Measurements from ENCODE around the gene DLX4.

DNA sequence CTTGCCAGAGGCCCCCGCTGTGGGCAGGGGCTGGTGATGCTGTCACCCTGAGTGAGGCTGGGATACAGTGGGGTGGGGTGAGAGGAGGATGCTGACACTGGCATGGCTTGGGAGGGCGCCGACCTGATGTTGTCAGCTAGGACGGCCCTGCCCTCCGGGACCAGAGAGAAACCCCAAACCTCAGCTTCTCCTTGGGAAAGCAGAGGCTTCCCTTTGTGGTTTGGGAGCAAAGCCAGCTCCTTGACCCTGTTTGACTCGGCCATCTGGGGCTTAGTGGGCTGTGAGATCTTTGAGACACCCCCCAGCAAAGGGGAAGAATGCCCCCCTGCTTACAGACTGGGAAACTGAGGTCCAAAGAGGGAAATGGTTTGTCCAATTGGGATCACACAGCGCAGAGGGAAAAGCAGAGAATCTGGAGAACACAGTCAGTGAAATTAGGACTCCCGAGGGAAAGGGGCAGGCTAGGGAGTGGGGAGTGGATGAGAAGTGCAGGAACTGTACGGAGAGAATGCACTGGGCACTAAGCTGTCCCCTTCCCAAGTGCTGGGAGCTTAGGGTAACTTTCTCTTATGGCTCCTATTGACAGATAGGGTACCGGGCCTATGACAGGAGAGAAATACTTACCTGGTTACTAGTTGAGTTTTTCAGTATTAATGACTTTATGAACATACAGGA, 40.7 kb upstream of the DLX4 start:
- no peak for TF ChIP-seq POLR2A (IDR thresholded peaks at IDR 0.05; ENCODE audit: low read depth, low read length)
- no peak for TF ChIP-seq TAF1 (IDR thresholded peaks at IDR 0.05; ENCODE audit: borderline replicate concordance, low read depth, low read length)
